ENCODE data around the gene CACNA2D1.

Gene CACNA2D1

DNA sequence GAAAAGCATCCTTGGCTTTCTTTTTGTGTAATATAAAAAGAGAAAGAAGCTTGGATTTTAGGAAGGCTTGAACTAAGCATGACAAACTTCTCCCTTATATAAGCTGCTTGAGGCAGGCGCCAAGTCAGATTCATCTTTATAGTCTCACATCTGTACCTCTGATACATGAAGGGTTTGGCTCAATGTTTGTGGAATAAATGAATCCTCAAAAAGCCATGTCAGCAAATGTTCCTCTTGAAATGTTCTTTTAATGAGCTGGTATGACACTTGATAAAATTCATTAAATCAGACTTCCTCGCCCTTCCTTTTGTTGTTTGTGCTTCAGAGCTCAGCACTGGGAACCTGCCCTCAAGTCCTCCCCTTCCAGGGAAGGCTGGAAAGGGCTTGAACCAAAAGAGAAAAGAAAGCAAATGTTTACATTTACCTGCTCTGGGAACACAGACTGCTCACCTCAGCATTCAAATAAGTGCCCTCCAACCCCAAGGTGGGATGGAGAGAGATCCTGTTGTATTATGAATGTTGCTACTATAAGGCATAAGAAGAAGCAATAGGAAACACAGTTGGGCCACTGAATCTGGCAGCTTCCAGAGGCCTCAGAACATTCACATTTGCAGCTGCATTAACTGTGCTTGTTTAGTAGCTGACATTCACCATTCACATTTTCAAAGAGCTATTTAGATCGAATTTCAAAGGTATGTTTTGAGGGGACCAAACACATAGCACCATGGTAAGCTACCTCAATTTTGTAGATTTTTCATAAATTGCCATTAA is 212.6 kb downstream of the CACNA2D1 start:
- DNase-seq (ENCODE audit: low read depth in 2 of 2): no peak

DNA sequence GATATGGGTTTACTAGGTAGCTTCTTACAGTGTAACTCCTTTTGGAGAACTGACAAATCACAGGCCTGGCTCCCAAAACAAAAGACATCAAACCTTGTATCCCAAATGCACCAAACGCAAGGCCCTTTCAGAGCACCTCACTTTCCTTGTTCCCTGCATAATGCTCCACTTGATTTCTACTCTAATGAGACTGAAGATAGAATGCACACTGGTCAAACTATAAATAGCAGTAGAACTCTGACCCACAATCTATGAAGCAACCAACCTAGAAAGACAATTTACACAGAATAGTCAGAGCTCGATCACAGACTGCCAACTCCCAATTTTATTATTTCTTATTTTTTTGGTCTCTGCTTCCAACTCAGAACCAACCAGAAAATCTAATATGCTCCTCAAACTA is 214.4 kb downstream of the CACNA2D1 start:
- no peak for DNase-seq (ENCODE audit: low read depth in 2 of 2)

DNA sequence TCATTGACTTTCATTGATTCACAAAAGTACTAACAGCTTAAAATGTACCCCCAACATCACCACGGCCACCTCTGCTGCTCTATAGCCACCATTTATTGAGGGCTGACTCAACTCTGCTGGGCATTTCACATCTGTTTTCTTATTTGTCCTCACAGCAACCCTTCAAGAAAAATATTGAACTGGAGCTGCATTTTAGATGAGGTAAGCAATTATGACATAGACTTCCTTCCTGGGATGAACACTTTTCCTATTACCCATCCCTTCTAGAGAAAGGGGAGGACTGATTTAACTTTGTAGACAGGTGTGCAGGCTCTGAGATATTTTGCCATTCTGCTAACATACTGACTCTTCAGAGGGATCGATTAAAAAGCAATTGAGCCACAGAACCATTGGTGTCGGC is 217.4 kb downstream of the CACNA2D1 start:
- DNase-seq (ENCODE audit: low read depth in 2 of 2): no peak

DNA sequence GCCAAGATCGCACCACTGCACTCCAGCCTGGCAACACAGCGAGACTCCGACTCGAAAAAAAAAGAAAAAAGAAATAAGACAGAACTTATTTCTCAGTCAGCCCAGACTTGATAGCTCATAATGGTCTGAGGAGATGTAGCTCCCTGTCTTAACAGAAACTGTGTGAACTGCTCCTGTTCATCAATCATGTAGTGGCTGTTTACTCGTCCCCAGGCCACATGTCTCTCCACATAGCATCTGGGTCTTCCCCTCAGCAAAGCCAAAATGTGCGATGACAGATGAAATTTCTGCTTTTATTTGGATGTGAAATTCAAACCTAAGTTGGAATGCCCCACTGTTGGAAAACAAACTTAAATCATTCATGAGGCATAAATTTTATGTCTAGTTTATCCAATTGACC is 219.0 kb downstream of the CACNA2D1 start:
- no peak for DNase-seq (ENCODE audit: low read depth in 2 of 2)

DNA sequence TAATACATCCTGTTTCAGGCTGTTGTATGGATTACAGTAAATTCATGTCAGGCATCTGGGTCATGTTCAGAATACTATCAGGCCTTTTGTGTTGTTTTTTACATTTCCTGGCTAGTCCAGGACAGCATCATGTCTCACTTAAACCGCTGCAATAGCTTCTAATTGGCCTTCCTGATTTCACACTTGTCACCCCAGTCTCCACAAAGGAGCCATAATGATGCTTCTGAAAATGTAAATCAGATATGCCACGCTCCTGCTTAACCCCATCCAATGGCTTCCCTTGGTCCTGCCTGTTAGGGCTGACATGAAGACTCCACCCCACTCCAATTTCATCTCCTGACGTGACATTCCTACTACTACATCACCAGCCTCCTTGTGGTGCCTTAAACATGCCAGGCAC is 220.0 kb downstream of the CACNA2D1 start:
- no peak for DNase-seq (ENCODE audit: low read depth in 2 of 2)

DNA sequence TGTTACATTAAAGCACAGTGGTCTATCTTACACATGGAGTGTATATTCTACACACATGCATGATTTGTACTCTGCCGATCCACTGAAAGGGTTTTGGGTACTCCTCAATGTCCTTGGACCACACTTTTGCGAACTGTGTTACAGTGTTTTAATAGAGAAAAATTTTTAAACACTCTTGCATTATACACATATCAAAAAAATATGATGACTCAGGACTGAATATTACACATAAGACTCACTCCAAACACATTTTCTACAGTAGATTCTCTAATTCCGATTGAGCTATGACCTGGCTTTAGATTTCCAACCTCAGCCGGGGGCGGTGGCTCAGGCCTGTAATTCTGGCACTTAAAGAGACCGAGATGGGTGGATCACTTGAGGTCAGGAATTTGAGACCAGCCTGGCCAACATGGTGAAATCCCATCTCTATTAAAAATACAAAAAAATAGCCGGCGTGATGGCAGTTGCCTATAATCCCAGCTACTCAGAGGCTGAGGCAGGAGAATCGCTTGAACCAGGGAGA is 222.4 kb downstream of the CACNA2D1 start:
- DNase-seq (ENCODE audit: low read depth in 2 of 2): no peak

DNA sequence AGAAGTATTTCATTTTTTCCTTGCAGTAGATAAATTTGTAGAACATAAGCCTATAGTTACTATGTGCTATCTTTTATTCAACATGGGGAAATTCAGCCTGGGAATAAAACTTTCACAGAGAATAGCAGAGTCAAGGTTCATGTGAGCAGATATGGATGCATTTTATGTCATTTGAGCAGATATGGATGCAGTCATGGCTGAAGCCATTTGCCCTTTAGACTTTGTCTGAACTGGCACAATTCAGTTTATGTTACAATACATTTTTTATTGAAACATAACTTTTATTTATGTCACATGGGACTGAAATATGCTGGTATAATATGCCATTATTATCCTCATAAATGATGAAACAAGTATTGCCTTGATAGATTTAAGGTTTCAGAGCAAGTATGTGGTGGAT is 231.1 kb downstream of the CACNA2D1 start:
- no peak for DNase-seq (ENCODE audit: low read depth in 2 of 2)

DNA sequence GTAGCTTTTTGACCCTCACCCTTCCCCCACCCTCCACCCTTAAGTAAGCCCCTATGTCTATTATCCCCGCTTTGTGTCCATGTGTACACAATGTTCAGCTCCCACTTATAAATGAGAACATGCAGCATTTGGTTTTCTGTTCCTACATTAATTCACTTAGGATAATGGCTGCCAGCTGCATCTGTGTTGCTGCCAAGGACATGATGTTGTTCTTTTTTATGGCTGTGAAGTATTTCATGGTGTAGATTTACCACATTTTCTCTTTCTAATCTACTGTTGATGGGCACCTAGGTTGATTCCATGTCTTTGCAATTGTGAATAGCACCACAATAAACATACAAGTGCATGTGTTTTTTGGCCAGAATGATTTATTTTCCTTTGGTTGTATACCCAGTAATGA is 232.2 kb downstream of the CACNA2D1 start:
- DNase-seq (ENCODE audit: low read depth in 2 of 2): no peak

DNA sequence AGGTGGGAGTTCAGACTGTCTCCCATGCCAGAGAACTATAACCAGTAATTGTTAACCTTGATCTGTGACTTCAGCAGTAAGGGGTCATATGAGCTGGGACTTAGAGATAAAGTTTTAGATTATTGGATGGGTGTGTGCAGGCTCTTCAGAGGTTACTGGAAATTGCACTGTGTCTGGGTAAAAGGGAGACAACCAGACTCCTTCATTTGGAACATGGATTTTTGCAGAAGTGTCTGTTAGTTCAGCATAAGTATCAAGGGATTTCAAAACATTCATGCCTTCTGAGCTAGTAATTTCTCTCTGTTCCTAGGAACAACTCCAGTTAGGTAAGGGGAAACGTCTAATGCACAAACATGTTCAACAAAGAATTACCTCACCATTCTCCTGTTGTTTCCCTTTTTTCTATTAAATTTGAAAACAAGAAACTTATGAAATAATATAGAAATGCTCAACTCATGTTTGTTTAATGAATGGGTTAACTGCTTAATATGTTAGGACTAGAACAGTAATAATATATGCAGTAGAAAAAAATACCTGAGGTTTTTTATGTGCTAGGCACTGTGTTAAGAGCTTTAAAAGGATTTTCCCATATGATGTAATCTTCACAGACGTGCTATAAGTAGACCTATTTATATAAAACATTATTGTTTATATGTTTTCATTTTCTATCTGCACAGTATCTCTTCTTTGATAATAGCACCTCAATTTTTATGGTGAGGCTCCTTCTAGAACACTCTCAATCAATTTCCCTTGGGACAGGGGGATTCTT is 233.0 kb downstream of the CACNA2D1 start:
- DNase-seq (ENCODE audit: low read depth in 2 of 2): no peak

DNA sequence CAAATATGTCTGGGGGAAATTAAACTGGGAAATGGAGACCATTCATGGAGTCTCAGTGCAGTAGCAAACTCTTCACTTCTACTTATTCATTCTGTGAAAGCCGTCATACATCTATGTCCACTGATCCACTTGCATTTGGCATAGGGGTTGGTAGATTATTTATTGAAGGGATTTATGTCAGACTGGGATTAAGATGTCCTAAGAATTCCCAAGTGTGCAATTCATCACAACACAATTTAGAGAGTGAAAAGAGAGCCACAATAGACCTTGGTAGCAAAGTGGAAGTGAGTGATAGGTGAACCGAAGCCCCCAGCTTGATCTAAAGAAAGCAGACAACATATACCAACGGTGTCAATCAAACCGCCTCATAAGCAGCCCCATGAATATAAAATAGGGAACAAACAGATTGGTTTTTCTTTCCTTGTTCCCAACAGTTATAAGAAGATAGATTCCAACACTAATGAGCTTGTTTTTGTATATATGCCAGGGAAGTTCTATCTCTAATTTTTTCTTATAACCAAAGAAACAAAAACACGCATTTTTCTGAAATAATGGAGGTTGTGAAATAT is 234.3 kb downstream of the CACNA2D1 start:
- DNase-seq (ENCODE audit: low read depth in 2 of 2): no peak

DNA sequence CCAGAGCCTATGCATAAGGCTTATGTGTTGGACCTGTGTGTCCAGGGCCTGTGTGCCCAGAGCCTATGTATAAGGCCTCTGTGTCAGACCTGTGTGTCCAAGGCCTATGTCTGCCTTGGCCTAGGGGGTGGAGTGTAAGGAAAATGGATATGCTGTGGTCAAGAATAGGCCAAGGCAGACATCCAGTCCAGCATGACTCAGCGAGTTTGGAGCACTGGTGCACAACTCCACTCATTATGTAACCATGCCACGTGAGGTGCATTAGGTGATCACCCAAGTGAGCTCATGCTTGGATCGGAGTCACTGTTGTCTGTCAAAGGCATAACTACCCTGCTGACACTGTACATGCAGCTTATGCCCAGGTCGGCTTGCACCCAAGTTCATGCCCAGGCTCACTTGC is 238.9 kb downstream of the CACNA2D1 start:
- DNase-seq (ENCODE audit: low read depth in 2 of 2): no peak

DNA sequence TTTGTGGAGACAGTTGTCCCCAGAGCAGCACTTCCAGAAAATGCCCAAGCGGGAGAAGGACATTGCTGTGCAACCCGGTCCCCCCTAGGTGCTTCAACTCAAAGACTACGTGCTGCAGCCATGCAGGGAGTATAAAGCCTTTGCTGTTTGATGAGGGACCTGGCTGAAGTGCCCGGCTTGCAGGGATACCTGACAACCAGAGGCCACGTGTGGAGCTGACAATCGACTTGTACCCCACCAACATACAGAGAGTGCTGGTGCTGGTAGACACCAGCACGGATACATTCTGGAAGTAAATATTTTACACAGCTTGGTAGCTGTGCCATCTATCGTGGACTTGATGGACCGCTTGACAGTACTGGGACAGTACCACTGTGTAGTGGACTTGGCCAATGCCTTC is 240.6 kb downstream of the CACNA2D1 start:
- no peak for DNase-seq (ENCODE audit: low read depth in 2 of 2)

DNA sequence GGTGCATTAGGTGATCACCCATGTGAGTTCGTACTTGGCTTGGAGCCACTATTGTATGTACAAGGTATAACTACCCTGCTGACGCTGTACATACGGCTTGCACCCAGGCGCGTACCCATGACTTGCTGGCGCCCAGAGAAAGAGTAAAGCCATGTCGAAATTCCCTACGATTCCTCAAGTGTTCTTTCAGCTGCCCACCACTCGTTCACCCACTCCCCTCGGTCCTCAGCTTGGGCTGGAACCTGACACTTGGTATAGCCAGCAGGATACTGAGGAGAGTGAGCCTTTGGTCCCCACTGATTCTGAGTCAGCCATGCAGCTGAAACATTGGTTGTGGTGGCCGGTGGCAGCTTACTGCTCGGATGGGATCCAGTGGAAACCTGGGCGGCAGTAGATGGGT is 241.5 kb downstream of the CACNA2D1 start:
- no peak for DNase-seq (ENCODE audit: low read depth in 2 of 2)

DNA sequence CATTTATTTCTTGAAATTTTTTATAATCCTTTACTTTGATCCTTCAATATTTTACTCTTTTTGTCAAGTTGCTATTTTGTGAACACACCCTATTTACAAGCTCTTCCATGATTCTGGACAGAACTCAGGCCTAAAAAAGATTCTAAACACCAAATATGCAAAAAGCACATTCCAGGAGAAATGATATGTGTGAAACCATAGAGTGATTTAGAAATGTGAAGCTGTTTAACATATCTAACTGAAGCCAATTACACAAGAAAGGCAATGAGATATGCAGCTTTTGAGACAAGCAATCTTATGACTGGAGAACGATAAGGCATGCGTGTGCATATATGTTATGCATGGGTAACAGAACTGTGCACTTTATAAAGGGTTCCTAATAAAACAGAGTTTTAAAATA is 243.0 kb downstream of the CACNA2D1 start:
- no peak for DNase-seq (ENCODE audit: low read depth in 2 of 2)

DNA sequence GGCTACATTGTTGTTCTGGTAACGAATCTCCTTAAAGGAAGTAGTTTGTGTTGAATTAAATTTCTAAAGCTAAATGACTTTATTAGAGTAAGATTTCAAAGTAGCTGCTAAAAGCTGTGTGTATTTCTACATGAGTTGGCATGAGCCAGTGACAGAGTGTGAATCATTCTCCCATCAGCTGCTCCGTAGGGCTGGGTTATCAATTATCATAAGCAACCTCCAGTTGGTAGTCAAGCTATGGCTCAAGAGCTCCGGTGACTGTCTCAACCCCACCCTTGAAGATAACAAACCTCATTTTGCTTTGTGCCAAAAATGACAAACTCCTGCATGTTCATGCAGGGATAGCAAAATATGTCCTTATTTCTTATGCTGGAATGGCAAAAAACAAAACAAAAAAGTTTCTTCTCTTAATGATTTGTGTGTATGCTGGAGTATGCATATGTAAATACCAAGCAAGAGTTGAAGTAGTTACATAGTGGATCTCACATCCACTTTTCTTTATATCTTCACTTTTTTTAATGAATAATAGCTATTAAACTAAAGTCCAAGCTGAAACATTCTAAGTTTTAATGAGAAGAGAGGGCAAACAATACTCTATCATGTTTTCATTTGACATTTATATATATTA is 249.4 kb downstream of the CACNA2D1 start:
- no peak for DNase-seq (ENCODE audit: low read depth in 2 of 2)

DNA sequence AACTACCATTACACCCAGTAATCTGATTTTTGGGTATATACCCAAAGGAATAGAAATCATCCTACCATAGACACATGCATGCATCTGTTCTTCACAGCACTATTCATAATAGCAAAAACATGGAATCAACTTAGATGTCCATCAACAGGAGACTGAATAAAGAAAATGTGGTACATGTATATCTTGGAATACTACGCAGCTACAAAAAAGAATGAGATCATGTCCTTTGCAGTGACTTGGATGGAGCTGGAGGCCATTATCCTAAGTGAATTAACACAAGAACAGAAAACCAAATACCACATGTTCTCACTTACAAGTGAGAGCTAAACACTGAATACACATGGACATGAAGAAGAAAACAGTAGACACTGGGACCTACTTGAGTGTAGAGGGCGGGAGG is 254.9 kb downstream of the CACNA2D1 start:
- no peak for DNase-seq (ENCODE audit: low read depth in 2 of 2)

DNA sequence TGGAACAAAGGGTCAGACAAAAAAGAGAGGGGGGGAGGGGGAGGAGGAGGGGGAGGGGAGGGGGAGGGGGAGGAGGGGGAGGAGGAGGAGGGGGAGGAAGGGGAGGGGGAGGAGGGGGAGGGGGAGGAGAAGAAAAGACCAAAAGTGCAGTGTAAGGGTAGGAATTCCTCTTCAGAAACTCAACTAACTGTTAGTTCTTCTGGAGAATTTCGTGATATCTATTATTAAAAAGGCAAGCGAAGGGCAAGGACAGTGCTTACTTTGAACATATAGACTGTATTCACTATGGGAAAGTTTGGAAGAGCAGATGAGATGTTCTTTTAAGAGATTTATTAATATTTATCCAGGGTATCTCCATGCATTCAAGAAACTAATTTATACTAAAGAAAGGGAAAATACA is 258.1 kb downstream of the CACNA2D1 start:
- no peak for DNase-seq (ENCODE audit: low read depth in 2 of 2)

DNA sequence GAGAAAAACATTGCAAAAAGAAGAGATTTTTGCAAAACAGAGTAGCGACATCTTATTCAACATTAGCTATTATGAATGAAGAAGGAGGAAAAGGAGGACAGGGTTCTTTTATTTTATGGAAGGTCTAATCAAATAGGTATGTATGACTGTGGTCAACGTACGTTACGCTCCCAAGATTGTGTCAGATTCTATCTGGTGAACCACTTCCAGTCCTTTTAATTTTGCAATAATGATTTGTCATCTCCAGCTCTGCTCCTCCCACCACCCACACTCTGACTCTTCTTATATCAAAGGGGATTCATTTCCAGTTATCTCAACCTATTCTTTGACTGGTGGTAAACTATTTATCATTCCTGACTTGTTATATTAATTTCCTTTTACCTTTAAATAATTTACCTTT is 259.9 kb downstream of the CACNA2D1 start:
- no peak for DNase-seq (ENCODE audit: low read depth in 2 of 2)

DNA sequence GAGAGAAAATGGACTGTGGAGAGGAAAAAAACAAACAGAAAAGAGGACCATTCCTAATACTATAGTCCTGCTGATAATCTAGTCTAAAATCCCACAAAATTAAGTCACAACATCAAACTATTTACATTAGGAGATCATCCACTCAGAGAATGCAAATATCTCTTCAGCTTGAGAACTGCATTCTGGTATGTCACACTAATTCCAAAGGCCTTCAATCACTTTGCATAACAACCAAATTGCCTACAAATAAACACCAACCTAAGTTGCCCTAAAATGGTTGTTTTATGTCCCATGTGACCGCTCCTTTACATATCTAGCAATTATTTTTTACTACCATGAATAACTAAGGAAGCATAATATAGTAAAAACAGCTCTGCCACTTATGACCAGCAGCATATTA is 264.3 kb downstream of the CACNA2D1 start:
- no peak for DNase-seq (ENCODE audit: low read depth in 2 of 2)

DNA sequence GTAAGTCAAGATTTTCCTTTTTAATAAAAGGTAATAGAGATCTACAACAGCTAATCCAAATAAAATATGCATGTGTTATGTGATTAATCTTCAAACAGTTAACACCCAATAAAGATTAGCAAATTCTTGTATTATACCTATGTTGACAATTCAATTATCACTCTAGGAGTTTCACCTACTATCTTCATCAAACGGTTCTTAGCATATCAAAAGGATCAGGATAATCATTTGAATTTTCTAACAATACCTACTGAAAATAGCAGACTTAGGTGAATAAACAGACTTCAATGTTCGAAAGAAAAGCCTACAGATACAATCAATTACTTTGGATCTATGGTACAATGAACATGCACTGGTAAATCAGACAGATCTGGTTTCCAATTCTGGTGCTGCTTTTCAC is 268.3 kb downstream of the CACNA2D1 start:
- DNase-seq (ENCODE audit: low read depth in 2 of 2): no peak

DNA sequence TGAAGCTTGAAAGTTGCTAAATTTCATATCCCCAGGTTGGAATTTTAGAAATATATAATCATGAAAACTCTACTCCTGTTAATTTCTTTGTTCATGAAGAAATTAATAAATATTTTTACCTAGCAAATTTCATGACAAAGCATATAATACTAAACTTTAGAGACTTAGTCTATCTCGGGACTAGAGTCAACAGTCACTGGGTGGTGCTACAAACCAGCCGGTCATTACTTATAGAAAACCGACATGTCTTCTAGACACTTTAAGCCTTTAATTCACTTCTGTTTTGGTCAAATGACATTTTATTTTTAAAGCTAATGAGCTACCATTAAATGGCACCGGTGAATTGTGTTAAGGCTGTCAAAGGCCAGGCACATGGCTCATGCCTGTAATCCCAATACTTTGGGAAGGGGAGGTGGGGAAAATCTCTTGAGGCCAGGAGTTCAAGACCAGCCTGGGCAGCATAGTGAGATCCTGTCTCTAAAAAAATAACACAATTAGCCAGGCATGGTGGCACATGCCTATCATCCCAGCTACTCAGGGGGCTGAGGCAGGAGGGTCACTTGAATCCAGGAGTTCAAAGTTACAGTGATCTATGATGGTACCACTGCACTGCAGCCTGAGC is 270.1 kb downstream of the CACNA2D1 start:
- no peak for DNase-seq (ENCODE audit: low read depth in 2 of 2)

DNA sequence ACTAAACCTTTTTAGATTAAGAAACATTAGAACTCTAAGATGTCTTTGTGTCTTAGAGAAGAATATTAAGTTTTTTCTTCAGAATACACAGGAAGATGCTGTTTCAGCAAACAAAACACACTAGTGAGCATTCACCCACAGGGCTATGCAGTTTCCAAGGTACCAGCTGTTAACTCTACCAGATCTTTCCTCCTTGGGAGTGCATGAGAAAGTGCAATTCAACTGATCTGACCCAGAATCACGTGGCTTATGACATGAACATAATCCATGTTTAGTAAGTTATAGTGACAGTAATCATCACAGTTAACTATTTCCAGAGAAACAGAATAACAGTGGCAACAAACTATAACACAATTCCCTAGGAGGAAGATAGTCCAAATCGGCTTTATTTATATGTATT is 270.7 kb downstream of the CACNA2D1 start:
- no peak for DNase-seq (ENCODE audit: low read depth in 2 of 2)
